Colonic mucosa (tissue), 4 donors: Measurements from ENCODE around the gene ATP8A1. TPM values are rescaled to one million over a fixed set of nuclear protein-coding genes. Genes with fewer than 3 reads are reported as not detected.

ENCODE experiments used
- DNase-seq: peaks from one replicate; pipeline ENCODE4 v3.0.0-alpha.2; 2020
- H3K27ac ChIP-seq: fragments of 200-600 bp; one replicate; pipeline ENCODE4 v1.8.0; 2021
- H3K27me3 ChIP-seq: fragments of 200-600 bp; one replicate; pipeline ENCODE4 v1.8.0; 2021
- H3K36me3 ChIP-seq: fragments of 200-600 bp; one replicate; pipeline ENCODE4 v1.8.0; 2021
- H3K4me1 ChIP-seq: fragments of 200-600 bp; one replicate; pipeline ENCODE4 v1.8.0; 2021; ENCODE audit warnings: mild to moderate bottlenecking
- H3K4me3 ChIP-seq: fragments of 200-600 bp; one replicate; pipeline ENCODE4 v1.8.0; 2021
- H3K9ac ChIP-seq, 2 donors: one replicate each; pipeline ENCODE4 v1.7.0; 2013; ENCODE audit warnings: control low read depth in 2 of 2, low read depth in 2 of 2, low read length in 2 of 2
- H3K9me3 ChIP-seq: fragments of 200-600 bp; one replicate; pipeline ENCODE4 v1.8.0; 2021
- CTCF ChIP-seq: fragments of 200-600 bp; IDR thresholded peaks from one replicate; pipeline ENCODE4 v1.8.0; 2022; ENCODE audit warnings: antibody characterized with exemption, mild to moderate bottlenecking
- intact Hi-C: fragments of 100-400 bp; cut with DNase I; formaldehyde crosslinking; loops from one replicate; pipeline ENCODE4 v1.14.1; 2022
- total RNA-seq, 2 donors: library from RNA; stranded (reverse); fragmentation: NEBNext Ultra II Directional in 1 of 2; extraction: Animal tissue kit (Norgen Biotek cat#: 25700) in 1 of 2; gene quantifications; one replicate each; pipeline ENCODE4 v1.2.1, GENCODE V29; 2021
- donor health status: healthy.
- donor health status: DM: no; HTN: no; CAD: no.
- donor health status: DM: no; HTN: no; CAD: no.

ATP8A1 gene
- total RNA-seq, 2 donors from 2014 or later, result 19.1 to 34.0 TPM

- Histone ChIP-seq H3K4me1 (no peaks in the 10 kb centered on the region), H3K9ac (no peak overlapping the region), H3K27ac (no peak overlapping the region), H3K9me3 (no peaks in the 10 kb centered on the region), H3K27me3 (no peaks in the 10 kb centered on the region), H3K4me3 (no peak overlapping the region), H3K36me3 (no peaks in the 10 kb centered on the region)
- no peak for TF ChIP-seq CTCF
- intact Hi-C loops, result no loop called here
- DNase-seq, result no peak
Observed at GRCh38 chr4:42543762-42544161, 113.1 kb downstream of the ATP8A1 start.

GRCh38 chr4:42543126-42543525, 113.8 kb downstream of the ATP8A1 start:
- H3K4me3 ChIP-seq, result no peak overlapping the region
- TF ChIP-seq CTCF, result no peak
- H3K27me3 ChIP-seq, result no peaks in the 10 kb centered on the region
- H3K9me3 ChIP-seq, result no peaks in the 10 kb centered on the region
- H3K27ac ChIP-seq, result no peak overlapping the region
- intact Hi-C loops, result no loop called here
- H3K4me1 ChIP-seq, result no peaks in the 10 kb centered on the region
- H3K9ac ChIP-seq, result no peak overlapping the region
- no peaks in the 10 kb centered on the region for H3K36me3 ChIP-seq
- no peak for DNase-seq

- Histone ChIP-seq H3K4me1 (no peaks in the 10 kb centered on the region), H3K9ac (no peak overlapping the region), H3K36me3 (no peaks in the 10 kb centered on the region), H3K27me3 (no peaks in the 10 kb centered on the region), H3K9me3 (no peaks in the 10 kb centered on the region), H3K27ac (no peak overlapping the region), H3K4me3 (no peak overlapping the region)
- no peak for DNase-seq
- TF ChIP-seq CTCF, result no peak
- intact Hi-C loops, result no loop called here
Observed at GRCh38 chr4:42541647-42542046, 115.3 kb downstream of the ATP8A1 start.

GRCh38 chr4:42533042-42533441, 123.9 kb downstream of the ATP8A1 start:
- no peaks in the 10 kb centered on the region for H3K9me3 ChIP-seq
- TF ChIP-seq CTCF, result no peak
- intact Hi-C loops, result no loop called here

GRCh38 chr4:42531341-42532030, 125.4 kb downstream of the ATP8A1 start:
- Histone ChIP-seq H3K4me3 (no peak overlapping the region), H3K9ac (no peak overlapping the region), H3K36me3 (no peaks in the 10 kb centered on the region), H3K27me3 (no peaks in the 10 kb centered on the region), H3K4me1 (no peaks in the 10 kb centered on the region), H3K27ac (no peak overlapping the region), H3K9me3 (no peaks in the 10 kb centered on the region)
- no peak for TF ChIP-seq CTCF
- intact Hi-C loops, result no loop called here
- DNase-seq, result no peak

More at GRCh38 chr4:42533042-42533441, 123.9 kb downstream of the ATP8A1 start:
- Histone ChIP-seq H3K4me3 (no peak overlapping the region), H3K36me3 (no peaks in the 10 kb centered on the region), H3K9ac (no peak overlapping the region), H3K4me1 (no peaks in the 10 kb centered on the region), H3K27me3 (no peaks in the 10 kb centered on the region), H3K27ac (no peak overlapping the region)
- no peak for DNase-seq
